Thoracic aorta (tissue), 2 donors: ENCODE results near the gene CYP20A1. TPM values are rescaled to one million over a fixed set of nuclear protein-coding genes. Genes with fewer than 3 reads are reported as not detected.
"Not testable (repeated sequence)": the region's sequence is repeated elsewhere in the genome, so short reads cannot be mapped to it uniquely, and the experiment has no call there.

Experiments
- ATAC-seq: fragments of 150-250 bp; one replicate; pipeline ENCODE4 v1.8.0; 2017; ENCODE audit warnings: low read depth; ENCODE audit not compliant: insufficient number of reproducible peaks, low FRiP score
- DNase-seq: peaks from one replicate; pipeline ENCODE4 v3.0.0-alpha.2; 2020; ENCODE audit warnings: low spot score
- H3K27ac ChIP-seq, 2 donors: fragments of 200-600 bp; sonication (generic); 1 replicate in 1 of 2; 2 replicates in 1 of 2; pipeline ENCODE4 v1.5.1; 2016; ENCODE audit warnings: mild to moderate bottlenecking in 2 of 2, moderate library complexity in 2 of 2
- H3K27me3 ChIP-seq: fragments of 200-600 bp; sonication (generic); replicated peaks from 2 replicates; pipeline ENCODE4 v1.6.0; 2016; ENCODE audit warnings: mild to moderate bottlenecking; ENCODE audit not compliant: insufficient read depth
- H3K36me3 ChIP-seq: fragments of 200-600 bp; sonication (generic); one replicate; pipeline ENCODE4 v1.5.1; 2016
- H3K4me1 ChIP-seq, 2 donors: fragments of 200-600 bp; sonication (generic); 1 replicate in 1 of 2; 2 replicates in 1 of 2; pipeline versions ENCODE4 v1.5.1 to v1.6.0; 2016; ENCODE audit warnings: low read depth in 2 of 2, mild to moderate bottlenecking in 1 of 2; ENCODE audit not compliant: control insufficient read depth in 1 of 2
- H3K4me3 ChIP-seq: fragments of 200-600 bp; sonication (generic); 2 replicates; pipeline ENCODE4 v1.5.1; 2016; ENCODE audit warnings: mild to moderate bottlenecking
- H3K9me3 ChIP-seq: fragments of 200-600 bp; sonication (generic); 2 replicates; pipeline ENCODE4 v1.5.1; 2016
- CTCF ChIP-seq: fragments of 200-600 bp; sonication (generic); IDR thresholded peaks from one replicate; pipeline ENCODE4 v1.5.1; 2019; ENCODE audit warnings: antibody characterized with exemption
- total RNA-seq, 2 donors: library from RNA; depleted of rRNA; stranded (reverse); fragments of >200 nt; gene quantifications; one replicate each; pipeline versions ENCODE4 v1.1.0 to v1.2.3, GENCODE V29; 2016

The CYP20A1 gene
- total RNA-seq, 2 donors from 2014 or later = 22.9 to 36.5 TPM

DNA sequence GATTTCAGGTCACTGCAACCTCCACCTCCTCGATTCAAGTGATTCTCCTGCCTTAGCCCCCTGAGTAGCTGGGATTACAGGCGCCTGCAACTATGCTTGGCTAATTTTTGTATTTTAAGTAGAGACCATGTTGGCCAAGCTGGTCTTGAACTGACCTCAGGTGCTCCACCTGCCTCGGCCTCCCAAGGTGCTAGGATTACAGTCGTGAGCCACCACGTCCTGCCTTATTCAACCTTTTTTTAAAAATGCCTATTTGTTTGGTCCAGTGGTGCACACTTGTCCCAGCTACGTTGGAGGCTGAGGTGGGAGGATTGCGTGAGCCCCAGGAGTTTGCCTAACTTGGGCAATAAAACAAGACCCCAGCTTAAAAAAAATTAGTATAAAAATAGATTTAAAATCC is 43.3 kb downstream of the CYP20A1 start:
- Histone ChIP-seq H3K36me3 (peaks cover 62% of the 10 kb centered on the region), H3K9me3 (no peaks in the 10 kb centered on the region), H3K4me1 (peaks cover 4 to 13% of the 10 kb centered on the region in 2 donors), H3K27me3 (no peaks in the 10 kb centered on the region), H3K27ac (no peak overlapping the region), H3K4me3 (no peak overlapping the region)
- ATAC-seq = no peak
- no peak for TF ChIP-seq CTCF
- no peak for DNase-seq

DNA sequence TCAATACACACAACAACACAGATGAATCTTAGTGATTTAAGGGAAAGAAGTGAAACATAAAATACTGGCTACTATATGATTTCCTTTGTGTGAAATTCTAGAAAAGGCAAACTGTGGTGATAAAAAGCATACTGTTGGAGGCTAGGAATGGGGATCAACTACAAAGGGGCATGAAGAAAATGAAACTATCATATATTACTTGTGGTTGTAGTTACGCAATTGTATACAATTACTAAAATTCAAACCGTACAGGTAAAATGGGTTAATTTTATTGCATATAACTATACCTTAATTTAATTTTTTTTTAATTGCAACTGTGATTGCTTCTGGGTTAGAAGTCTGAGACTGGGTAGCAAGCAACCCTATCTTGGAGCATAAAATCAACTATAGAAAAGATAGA is 47.7 kb downstream of the CYP20A1 start:
- H3K4me1 ChIP-seq = peaks cover 0 to under 1% of the 10 kb centered on the region in 2 donors
- no peak for ATAC-seq
- H3K9me3 ChIP-seq = no peaks in the 10 kb centered on the region
- no peaks in the 10 kb centered on the region for H3K27me3 ChIP-seq
- TF ChIP-seq CTCF = no peak
- peaks cover 41% of the 10 kb centered on the region for H3K36me3 ChIP-seq
- DNase-seq = no peak
- no peak overlapping the region for H3K27ac ChIP-seq
- H3K4me3 ChIP-seq = no peak overlapping the region

DNA sequence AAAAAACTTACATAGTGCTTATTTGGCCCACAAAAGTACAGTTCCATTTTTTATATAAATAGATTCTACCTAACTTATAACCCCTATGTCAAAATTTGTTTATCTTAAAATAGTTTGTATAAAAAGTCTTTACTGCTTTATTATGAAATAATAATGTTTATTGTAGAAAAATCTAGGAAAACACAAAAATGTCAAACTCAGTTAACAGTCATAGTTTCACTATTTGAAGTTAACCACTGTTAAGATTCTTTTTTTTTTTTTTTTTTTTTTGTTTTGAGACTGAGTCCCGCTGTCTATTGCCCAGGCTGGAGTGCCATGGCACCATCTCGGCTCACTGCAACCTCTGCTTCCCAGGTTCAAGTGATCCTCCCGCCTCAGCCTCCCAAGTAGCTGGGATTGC is 62.8 kb downstream of the CYP20A1 start:
- H3K27me3 ChIP-seq = no peaks in the 10 kb centered on the region
- no peak for DNase-seq
- H3K27ac ChIP-seq = no peak overlapping the region
- H3K9me3 ChIP-seq = no peaks in the 10 kb centered on the region
- H3K36me3 ChIP-seq = peaks cover 13% of the 10 kb centered on the region
- TF ChIP-seq CTCF = no peak
- ATAC-seq = no peak
- H3K4me3 ChIP-seq = no peak overlapping the region
- H3K4me1 ChIP-seq = no peaks in the 10 kb centered on the region

GRCh38 chr2:203302586-203302985 is 63.8 kb downstream of the CYP20A1 start:
- ATAC-seq, H3K27ac ChIP-seq, H3K36me3 ChIP-seq, DNase-seq, H3K27me3 ChIP-seq, H3K4me1 ChIP-seq, H3K9me3 ChIP-seq, H3K4me3 ChIP-seq: not testable (repeated sequence)

GRCh38 chr2:203310688-203311436 is 72.0 kb downstream of the CYP20A1 start:
- Histone ChIP-seq H3K4me1 (no peaks in the 10 kb centered on the region), H3K27me3 (no peaks in the 10 kb centered on the region), H3K4me3 (no peak overlapping the region), H3K27ac (no peak overlapping the region), H3K36me3 (peaks cover 3% of the 10 kb centered on the region), H3K9me3 (no peaks in the 10 kb centered on the region)
- TF ChIP-seq CTCF = no peak
- ATAC-seq (no peak), DNase-seq (no peak)

DNA sequence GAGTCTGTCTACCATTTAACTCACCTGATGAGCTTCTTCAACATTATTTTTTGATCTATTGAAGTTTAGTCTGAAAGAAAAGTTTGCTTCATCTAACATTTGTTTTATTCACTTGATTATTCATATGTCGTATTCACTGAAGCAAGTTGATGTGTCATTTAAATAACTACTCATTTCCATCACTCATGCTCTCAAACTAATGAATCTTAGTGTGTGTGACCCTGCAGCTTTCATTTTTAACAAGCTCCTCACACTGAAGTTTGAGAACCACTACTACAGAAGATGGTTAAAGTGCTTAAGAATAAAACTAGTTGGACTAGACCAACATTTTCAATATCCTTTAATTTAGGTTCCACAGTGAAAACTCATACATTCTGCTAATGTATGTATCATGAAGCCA is 87.5 kb downstream of the CYP20A1 start:
- no peak for TF ChIP-seq CTCF
- H3K4me1 ChIP-seq = peaks cover 12 to 25% of the 10 kb centered on the region in 2 donors
- no peaks in the 10 kb centered on the region for H3K36me3 ChIP-seq
- no peak overlapping the region for H3K27ac ChIP-seq
- DNase-seq (no peak), ATAC-seq (no peak)
- H3K4me3 ChIP-seq = no peak overlapping the region
- H3K9me3 ChIP-seq = no peaks in the 10 kb centered on the region
- H3K27me3 ChIP-seq = no peaks in the 10 kb centered on the region
